ENCODE results near the gene ACSS2. TPM values are rescaled to one million over a fixed set of nuclear protein-coding genes. Genes with fewer than 3 reads are reported as not detected.

Gene ACSS2
- total RNA-seq, 1 donor from 2014 or later: 44.8 TPM

GRCh38 chr20:34954904-34955230 lies 78.5 kb downstream of the ACSS2 start:
- Mint-ChIP-seq H3K4me3 (peak overlapping the region; percentile 95), H3K9me3 (no peaks in the 10 kb centered on the region), H3K4me1 (peaks cover 25% of the 10 kb centered on the region), H3K27ac (peak overlapping the region; percentile 95), H3K27me3 (no peaks in the 10 kb centered on the region), H3K36me3 (ENCODE audit: low read depth) (peaks cover 15% of the 10 kb centered on the region)
- no peak for DNase-seq
- intact Hi-C loops (cut with micrococcal nuclease): loop anchor here (1.0 to 2.0 kb wide), 5 partner anchors 36 to 130 kb away; partner anchors contain the start of genes ACSS2 and NCOA6

- H3K9me3 Mint-ChIP-seq: no peaks in the 10 kb centered on the region
- peaks cover 11% of the 10 kb centered on the region for H3K36me3 Mint-ChIP-seq (ENCODE audit: low read depth)
- H3K4me1 Mint-ChIP-seq: peaks cover 25% of the 10 kb centered on the region
- peak within 1 kb of the TSS; percentile 95 for H3K4me3 Mint-ChIP-seq
- DNase-seq: peak; percentile 100
- H3K27ac Mint-ChIP-seq: peak within 1 kb of the TSS; percentile 95
- intact Hi-C loops (cut with micrococcal nuclease): loop anchor here (1.0 to 2.0 kb wide), 5 partner anchors 37 to 131 kb away; partner anchors contain the start of genes ACSS2 and NCOA6
- H3K27me3 Mint-ChIP-seq: no peaks in the 10 kb centered on the region
Observed at GRCh38 chr20:34955231-34956040, 79.0 kb downstream of the ACSS2 start, which contains the start of the genes GSS and MYH7B. TSS of gene GSS (minus strand) at chr20:34955806. CDS start at chr20:34951852, 3,954 bp downstream. TSS of gene MYH7B (plus strand) at chr20:34955868. CDS start at chr20:34978006, 22,138 bp downstream.

GRCh38 chr20:34956041-34956458 lies 79.6 kb downstream of the ACSS2 start:
- Mint-ChIP-seq H3K27me3 (no peaks in the 10 kb centered on the region), H3K4me3 (peak overlapping the region; percentile 95), H3K27ac (peak overlapping the region; percentile 95), H3K36me3 (ENCODE audit: low read depth) (peaks cover 11% of the 10 kb centered on the region), H3K9me3 (no peaks in the 10 kb centered on the region), H3K4me1 (peaks cover 27% of the 10 kb centered on the region)
- intact Hi-C loops (cut with micrococcal nuclease): no loop called here
- no peak for DNase-seq

GRCh38 chr20:34956751-34957472 lies 80.5 kb downstream of the ACSS2 start:
- H3K27ac Mint-ChIP-seq: no peak overlapping the region
- intact Hi-C loops (cut with micrococcal nuclease): no loop called here

GRCh38 chr20:34964486-34964885 lies 88.1 kb downstream of the ACSS2 start:
- intact Hi-C loops (cut with micrococcal nuclease): no loop called here
- H3K4me1 Mint-ChIP-seq: peaks cover 3% of the 10 kb centered on the region
- H3K27me3 Mint-ChIP-seq: peaks cover 8% of the 10 kb centered on the region
- no peaks in the 10 kb centered on the region for H3K9me3 Mint-ChIP-seq
- H3K36me3 Mint-ChIP-seq (ENCODE audit: low read depth): no peaks in the 10 kb centered on the region
- no peak for DNase-seq
- no peak overlapping the region for H3K4me3 Mint-ChIP-seq
- H3K27ac Mint-ChIP-seq: no peak overlapping the region

More at GRCh38 chr20:34956751-34957472, 80.5 kb downstream of the ACSS2 start:
- DNase-seq: no peak
- peaks cover 27% of the 10 kb centered on the region for H3K4me1 Mint-ChIP-seq
- no peak overlapping the region for H3K4me3 Mint-ChIP-seq
- H3K36me3 Mint-ChIP-seq (ENCODE audit: low read depth): peaks cover 11% of the 10 kb centered on the region
- no peaks in the 10 kb centered on the region for H3K9me3 Mint-ChIP-seq
- H3K27me3 Mint-ChIP-seq: no peaks in the 10 kb centered on the region

GRCh38 chr20:34965051-34965450 lies 88.6 kb downstream of the ACSS2 start:
- Mint-ChIP-seq H3K9me3 (no peaks in the 10 kb centered on the region), H3K4me3 (no peak overlapping the region), H3K4me1 (peaks cover 3% of the 10 kb centered on the region), H3K36me3 (ENCODE audit: low read depth) (no peaks in the 10 kb centered on the region), H3K27me3 (peaks cover 8% of the 10 kb centered on the region), H3K27ac (no peak overlapping the region)
- no peak for DNase-seq
- intact Hi-C loops (cut with micrococcal nuclease): no loop called here

- no peaks in the 10 kb centered on the region for H3K4me1 Mint-ChIP-seq
- H3K27me3 Mint-ChIP-seq: peaks cover 8% of the 10 kb centered on the region
- no peaks in the 10 kb centered on the region for H3K36me3 Mint-ChIP-seq (ENCODE audit: low read depth)
- intact Hi-C loops (cut with micrococcal nuclease): no loop called here
- H3K9me3 Mint-ChIP-seq: no peaks in the 10 kb centered on the region
- H3K27ac Mint-ChIP-seq: no peak overlapping the region
- no peak overlapping the region for H3K4me3 Mint-ChIP-seq
- DNase-seq: no peak
Observed at GRCh38 chr20:34967421-34967820, 91.0 kb downstream of the ACSS2 start.

GRCh38 chr20:34968042-34968775 lies 91.8 kb downstream of the ACSS2 start:
- no peak overlapping the region for H3K27ac Mint-ChIP-seq
- DNase-seq: no peak
- intact Hi-C loops (cut with micrococcal nuclease): no loop called here
- no peaks in the 10 kb centered on the region for H3K36me3 Mint-ChIP-seq (ENCODE audit: low read depth)
- no peak overlapping the region for H3K4me3 Mint-ChIP-seq
- H3K9me3 Mint-ChIP-seq: no peaks in the 10 kb centered on the region
- no peaks in the 10 kb centered on the region for H3K4me1 Mint-ChIP-seq
- H3K27me3 Mint-ChIP-seq: peaks cover 11% of the 10 kb centered on the region

GRCh38 chr20:34970193-34970840 lies 93.9 kb downstream of the ACSS2 start:
- no peak for DNase-seq
- Mint-ChIP-seq H3K9me3 (no peaks in the 10 kb centered on the region), H3K27ac (no peak overlapping the region), H3K27me3 (peaks cover 5% of the 10 kb centered on the region), H3K4me3 (no peak overlapping the region), H3K4me1 (no peaks in the 10 kb centered on the region), H3K36me3 (ENCODE audit: low read depth) (no peaks in the 10 kb centered on the region)
- intact Hi-C loops (cut with micrococcal nuclease): no loop called here

- H3K4me1 Mint-ChIP-seq: no peaks in the 10 kb centered on the region
- peaks cover 5% of the 10 kb centered on the region for H3K27me3 Mint-ChIP-seq
- no peak overlapping the region for H3K27ac Mint-ChIP-seq
- H3K36me3 Mint-ChIP-seq (ENCODE audit: low read depth): no peaks in the 10 kb centered on the region
- no peak for DNase-seq
- intact Hi-C loops (cut with micrococcal nuclease): no loop called here
- no peaks in the 10 kb centered on the region for H3K9me3 Mint-ChIP-seq
- H3K4me3 Mint-ChIP-seq: no peak overlapping the region
Observed at GRCh38 chr20:34970846-34971560, 94.6 kb downstream of the ACSS2 start.

GRCh38 chr20:34971561-34972235 lies 95.3 kb downstream of the ACSS2 start:
- Mint-ChIP-seq H3K9me3 (no peaks in the 10 kb centered on the region), H3K4me3 (no peak overlapping the region), H3K4me1 (no peaks in the 10 kb centered on the region), H3K27ac (no peak overlapping the region), H3K36me3 (ENCODE audit: low read depth) (no peaks in the 10 kb centered on the region), H3K27me3 (peaks cover 5% of the 10 kb centered on the region)
- DNase-seq: no peak
- intact Hi-C loops (cut with micrococcal nuclease): no loop called here

- Mint-ChIP-seq H3K27ac (no peak overlapping the region), H3K4me3 (no peak overlapping the region), H3K36me3 (ENCODE audit: low read depth) (no peaks in the 10 kb centered on the region), H3K9me3 (no peaks in the 10 kb centered on the region), H3K27me3 (peaks cover 7% of the 10 kb centered on the region), H3K4me1 (no peaks in the 10 kb centered on the region)
- intact Hi-C loops (cut with micrococcal nuclease): no loop called here
- no peak for DNase-seq
Observed at GRCh38 chr20:34974246-34974645, 97.8 kb downstream of the ACSS2 start.
